HFF-Myc (cell line): ENCODE measurements around the gene MCC.

Experiments
- DNase-seq: peaks from one replicate; pipeline ENCODE4 v3.0.0-alpha.2; 2011; ENCODE audit warnings: low read depth; ENCODE audit errors: extremely low read depth
- H3K4me3 ChIP-seq: replicated peaks from 2 replicates; pipeline ENCODE4 v1.5.1; 2011; ENCODE audit warnings: low read depth, mild to moderate bottlenecking, control low read depth, low read length
- CTCF ChIP-seq: IDR thresholded peaks from 2 replicates; pipeline ENCODE4 v1.5.1; 2012; ENCODE audit warnings: mild to moderate bottlenecking, low read depth, low read length, control low read depth; ENCODE audit errors: missing control alignments

MCC gene

GRCh38 chr5:113163328-113163727 is 324.9 kb downstream of the MCC start:
- TF ChIP-seq CTCF: no peak
- DNase-seq: no peak
- H3K4me3 ChIP-seq: no peak overlapping the region

- no peak for TF ChIP-seq CTCF
- no peak for DNase-seq
- no peak overlapping the region for H3K4me3 ChIP-seq
Observed at GRCh38 chr5:113162770-113163169, 325.5 kb downstream of the MCC start.

- TF ChIP-seq CTCF: no peak
- DNase-seq: no peak
- H3K4me3 ChIP-seq: no peak overlapping the region
Observed at GRCh38 chr5:113162208-113162607, 326.0 kb downstream of the MCC start.

- no peak overlapping the region for H3K4me3 ChIP-seq
- no peak for DNase-seq
- TF ChIP-seq CTCF: no peak
Observed at GRCh38 chr5:113161806-113162205, 326.4 kb downstream of the MCC start.

- no peak for TF ChIP-seq CTCF
- DNase-seq: no peak
Observed at GRCh38 chr5:113157886-113158285, 330.4 kb downstream of the MCC start.

GRCh38 chr5:113156271-113156877 is 331.9 kb downstream of the MCC start:
- no peak overlapping the region for H3K4me3 ChIP-seq
- no peak for DNase-seq
- TF ChIP-seq CTCF: no peak

More at GRCh38 chr5:113157886-113158285, 330.4 kb downstream of the MCC start:
- no peak overlapping the region for H3K4me3 ChIP-seq
